Measurements from ENCODE around the gene EYS.

The EYS gene

DNA sequence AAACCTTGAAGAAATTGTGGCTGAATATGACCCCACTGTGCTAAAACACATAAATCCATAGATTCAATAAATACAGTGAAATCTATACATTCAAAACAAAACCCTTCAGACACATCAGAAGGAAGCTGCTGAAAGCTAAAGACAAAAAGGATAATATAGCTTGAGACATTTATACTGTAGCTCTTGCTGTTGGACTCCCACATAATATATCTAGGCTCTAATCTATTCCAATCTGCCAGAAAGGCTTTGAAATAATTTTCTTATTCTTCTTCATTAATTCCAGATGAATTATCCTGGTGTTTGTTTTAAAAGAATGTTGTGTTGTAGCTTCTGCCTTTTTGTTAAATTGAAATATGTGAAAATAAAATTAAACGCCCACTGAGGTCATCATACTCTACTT, 454.0 kb downstream of the EYS start:
- no peak for TF ChIP-seq EZH2 (optimal IDR thresholded peaks at IDR 0.05; ENCODE audit: low read depth, low read length)
- TF ChIP-seq EZH2phosphoT487 (IDR thresholded peaks at IDR 0.05; ENCODE audit: low read length): no peak
- TF ChIP-seq, protein P1, sequence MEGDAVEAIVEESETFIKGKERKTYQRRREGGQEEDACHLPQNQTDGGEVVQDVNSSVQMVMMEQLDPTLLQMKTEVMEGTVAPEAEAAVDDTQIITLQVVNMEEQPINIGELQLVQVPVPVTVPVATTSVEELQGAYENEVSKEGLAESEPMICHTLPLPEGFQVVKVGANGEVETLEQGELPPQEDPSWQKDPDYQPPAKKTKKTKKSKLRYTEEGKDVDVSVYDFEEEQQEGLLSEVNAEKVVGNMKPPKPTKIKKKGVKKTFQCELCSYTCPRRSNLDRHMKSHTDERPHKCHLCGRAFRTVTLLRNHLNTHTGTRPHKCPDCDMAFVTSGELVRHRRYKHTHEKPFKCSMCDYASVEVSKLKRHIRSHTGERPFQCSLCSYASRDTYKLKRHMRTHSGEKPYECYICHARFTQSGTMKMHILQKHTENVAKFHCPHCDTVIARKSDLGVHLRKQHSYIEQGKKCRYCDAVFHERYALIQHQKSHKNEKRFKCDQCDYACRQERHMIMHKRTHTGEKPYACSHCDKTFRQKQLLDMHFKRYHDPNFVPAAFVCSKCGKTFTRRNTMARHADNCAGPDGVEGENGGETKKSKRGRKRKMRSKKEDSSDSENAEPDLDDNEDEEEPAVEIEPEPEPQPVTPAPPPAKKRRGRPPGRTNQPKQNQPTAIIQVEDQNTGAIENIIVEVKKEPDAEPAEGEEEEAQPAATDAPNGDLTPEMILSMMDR (IDR thresholded peaks at IDR 0.05; ENCODE audit: low read length): no peak
- Histone ChIP-seq H3K9me3 (replicated peaks; ENCODE audit: insufficient read depth, low read length) (no peaks in the 10 kb centered on the region), H3K79me2 (ENCODE audit: low read length) (no peaks in the 10 kb centered on the region), H3K27me3 (replicated peaks; ENCODE audit: insufficient read depth, low read length) (no peaks in the 10 kb centered on the region), H3K4me3 (ENCODE audit: low read length) (no peak overlapping the region), H3K4me2 (ENCODE audit: low read depth, low read length) (no peak overlapping the region), H3K36me3 (replicated peaks; ENCODE audit: insufficient read depth, low read length) (no peaks in the 10 kb centered on the region), H3K9me2 (replicated peaks; ENCODE audit: insufficient read depth, low read length) (no peaks in the 10 kb centered on the region), H3K9ac (ENCODE audit: low read length) (no peak overlapping the region), H2AFZ (ENCODE audit: low read length) (no peak overlapping the region), H3K4me1 (ENCODE audit: low read length) (no peaks in the 10 kb centered on the region), H3K27ac (ENCODE audit: low read length) (no peak overlapping the region), H4K20me1 (ENCODE audit: insufficient read depth, low read length) (no peaks in the 10 kb centered on the region), H3F3A (ENCODE audit: insufficient read depth, low read length) (no peaks in the 10 kb centered on the region)
- no peak for DNase-seq

DNA sequence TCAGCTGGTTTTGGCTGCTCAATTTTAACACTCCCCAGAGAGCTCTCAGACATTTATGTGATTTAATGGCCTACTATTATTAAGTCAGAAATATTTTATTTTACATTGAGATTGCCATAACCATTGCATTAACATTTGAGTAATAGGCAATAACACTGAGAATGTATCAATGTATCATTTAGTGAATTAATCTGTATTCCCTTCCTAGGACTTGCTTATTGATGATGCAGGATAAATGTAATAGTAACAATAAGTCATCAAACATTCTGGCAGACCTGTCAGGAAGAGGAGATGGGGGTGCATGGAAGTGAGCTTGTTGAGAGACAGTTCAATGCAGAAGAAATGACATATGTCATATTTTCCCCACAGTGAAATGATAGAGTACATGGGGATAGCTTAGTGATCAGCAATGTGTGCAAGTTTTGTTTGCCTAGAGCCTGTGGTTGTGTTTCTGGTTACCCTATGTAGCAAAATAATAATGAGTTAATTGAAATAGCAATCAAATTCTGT, 458.9 kb downstream of the EYS start:
- no peaks in the 10 kb centered on the region for H3K4me1 ChIP-seq (ENCODE audit: low read length)
- H3K4me2 ChIP-seq (ENCODE audit: low read depth, low read length): no peak overlapping the region
- H3K36me3 ChIP-seq (replicated peaks; ENCODE audit: insufficient read depth, low read length): no peaks in the 10 kb centered on the region
- TF ChIP-seq EZH2 (optimal IDR thresholded peaks at IDR 0.05; ENCODE audit: low read depth, low read length) (no peak), EZH2phosphoT487 (IDR thresholded peaks at IDR 0.05; ENCODE audit: low read length) (no peak)
- TF ChIP-seq, protein P1 (IDR thresholded peaks at IDR 0.05; ENCODE audit: low read length): no peak
- H3K4me3 ChIP-seq (ENCODE audit: low read length): no peak overlapping the region
- no peaks in the 10 kb centered on the region for H3K9me2 ChIP-seq (replicated peaks; ENCODE audit: insufficient read depth, low read length)
- no peaks in the 10 kb centered on the region for H3K79me2 ChIP-seq (ENCODE audit: low read length)
- no peak overlapping the region for H3K9ac ChIP-seq (ENCODE audit: low read length)
- no peak overlapping the region for H3K27ac ChIP-seq (ENCODE audit: low read length)
- H3K9me3 ChIP-seq (replicated peaks; ENCODE audit: insufficient read depth, low read length): no peaks in the 10 kb centered on the region
- no peaks in the 10 kb centered on the region for H3F3A ChIP-seq (ENCODE audit: insufficient read depth, low read length)
- no peak overlapping the region for H2AFZ ChIP-seq (ENCODE audit: low read length)
- H4K20me1 ChIP-seq (ENCODE audit: insufficient read depth, low read length): no peaks in the 10 kb centered on the region
- DNase-seq: no peak
- H3K27me3 ChIP-seq (replicated peaks; ENCODE audit: insufficient read depth, low read length): no peaks in the 10 kb centered on the region

DNA sequence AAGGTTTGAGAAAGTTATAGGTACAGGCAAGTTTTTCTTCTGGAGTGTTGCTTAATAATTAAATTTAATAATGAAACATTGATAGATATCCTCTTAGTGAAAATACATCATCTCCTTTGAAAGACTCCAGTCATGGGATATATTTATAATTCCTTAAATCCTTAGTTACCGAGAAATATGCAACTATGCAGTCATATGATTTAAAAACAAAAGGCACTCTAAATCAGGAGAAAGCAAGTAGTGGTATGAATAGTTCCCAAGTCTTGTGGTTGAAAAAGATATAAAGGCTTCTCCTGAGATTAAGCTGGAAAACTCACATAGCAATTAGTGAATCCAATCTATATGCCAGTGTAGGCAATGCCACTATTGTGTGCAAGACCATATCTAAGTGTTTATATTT, 475.4 kb downstream of the EYS start:
- H3F3A ChIP-seq (ENCODE audit: insufficient read depth, low read length): no peaks in the 10 kb centered on the region
- no peak overlapping the region for H2AFZ ChIP-seq (ENCODE audit: low read length)
- H3K9me2 ChIP-seq (replicated peaks; ENCODE audit: insufficient read depth, low read length): no peaks in the 10 kb centered on the region
- H3K9me3 ChIP-seq (replicated peaks; ENCODE audit: insufficient read depth, low read length): no peaks in the 10 kb centered on the region
- H3K79me2 ChIP-seq (ENCODE audit: low read length): no peaks in the 10 kb centered on the region
- H3K4me3 ChIP-seq (ENCODE audit: low read length): no peak overlapping the region
- H3K4me2 ChIP-seq (ENCODE audit: low read depth, low read length): no peak overlapping the region
- no peaks in the 10 kb centered on the region for H4K20me1 ChIP-seq (ENCODE audit: insufficient read depth, low read length)
- DNase-seq: no peak
- H3K27me3 ChIP-seq (replicated peaks; ENCODE audit: insufficient read depth, low read length): no peaks in the 10 kb centered on the region
- H3K4me1 ChIP-seq (ENCODE audit: low read length): no peaks in the 10 kb centered on the region
- no peaks in the 10 kb centered on the region for H3K36me3 ChIP-seq (replicated peaks; ENCODE audit: insufficient read depth, low read length)
- no peak overlapping the region for H3K27ac ChIP-seq (ENCODE audit: low read length)
- TF ChIP-seq EZH2 (optimal IDR thresholded peaks at IDR 0.05; ENCODE audit: low read depth, low read length) (no peak), EZH2phosphoT487 (IDR thresholded peaks at IDR 0.05; ENCODE audit: low read length) (no peak)
- TF ChIP-seq, protein P1 (IDR thresholded peaks at IDR 0.05; ENCODE audit: low read length): no peak
- no peak overlapping the region for H3K9ac ChIP-seq (ENCODE audit: low read length)

Measured in MM.1S (cell line).